Measurements from ENCODE around the gene TM4SF18. TPM values are rescaled to one million over a fixed set of nuclear protein-coding genes. Genes with fewer than 3 reads are reported as not detected.
A peak's percentile ranks its signal among the peaks of the same experiment; 100 is the strongest.

TM4SF18 gene
- total RNA-seq, 3 donors from 2014 or later: 7.2 to 43.8 (median 25.9) TPM

GRCh38 chr3:149332771-149333170 is 665 bp downstream of the TM4SF18 start:
- no peaks in the 10 kb centered on the region for H3K36me3 ChIP-seq
- H3K4me3 ChIP-seq: peak overlapping the region in 2 of 3 donors; percentile 21 to 52
- H3K27ac ChIP-seq: peak overlapping the region; percentile 56 to 68
- no peak for DNase-seq (ENCODE audit: low spot score in 2 of 2)
- TF ChIP-seq POLR2AphosphoS5 (IDR thresholded peaks at IDR 0.05): no peak
- no peak for TF ChIP-seq POLR2A (IDR thresholded peaks at IDR 0.05)
- TF ChIP-seq CTCF (IDR thresholded peaks at IDR 0.05): no peak
- H3K4me1 ChIP-seq: no peaks in the 10 kb centered on the region
- H3K27me3 ChIP-seq: no peaks in the 10 kb centered on the region
- H3K9me3 ChIP-seq: no peaks in the 10 kb centered on the region
- intact Hi-C loops (cut with DNase I; ENCODE audit: low total_unique reads): no loop called here

GRCh38 chr3:149332227-149332765 is 1.1 kb downstream of the TM4SF18 start:
- Histone ChIP-seq H3K4me3 (peak overlapping the region in 2 of 3 donors; percentile 21 to 52), H3K36me3 (no peaks in the 10 kb centered on the region), H3K4me1 (no peaks in the 10 kb centered on the region), H3K27ac (peak overlapping the region; percentile 56 to 68), H3K27me3 (no peaks in the 10 kb centered on the region), H3K9me3 (no peaks in the 10 kb centered on the region)
- intact Hi-C loops (cut with DNase I; ENCODE audit: low total_unique reads): no loop called here
- no peak for DNase-seq (ENCODE audit: low spot score in 2 of 2)
- TF ChIP-seq POLR2A (IDR thresholded peaks at IDR 0.05) (no peak), CTCF (IDR thresholded peaks at IDR 0.05) (no peak), POLR2AphosphoS5 (IDR thresholded peaks at IDR 0.05) (no peak)

- no peak for TF ChIP-seq CTCF (IDR thresholded peaks at IDR 0.05)
- no peak for TF ChIP-seq POLR2A (IDR thresholded peaks at IDR 0.05)
- TF ChIP-seq POLR2AphosphoS5 (IDR thresholded peaks at IDR 0.05): no peak
- Histone ChIP-seq H3K4me1 (no peaks in the 10 kb centered on the region), H3K9me3 (no peaks in the 10 kb centered on the region), H3K36me3 (no peaks in the 10 kb centered on the region), H3K27ac (no peak overlapping the region), H3K27me3 (no peaks in the 10 kb centered on the region), H3K4me3 (peak overlapping the region in 1 of 3 donors; percentile 29)
- no peak for DNase-seq (ENCODE audit: low spot score in 2 of 2)
- intact Hi-C loops (cut with DNase I; ENCODE audit: low total_unique reads): no loop called here
Measured at GRCh38 chr3:149331396-149331795, 2.0 kb downstream of the TM4SF18 start.

- H3K27ac ChIP-seq: no peak overlapping the region
- no peaks in the 10 kb centered on the region for H3K4me1 ChIP-seq
- DNase-seq (ENCODE audit: low spot score in 2 of 2): no peak
- intact Hi-C loops (cut with DNase I; ENCODE audit: low total_unique reads): no loop called here
- TF ChIP-seq CTCF (IDR thresholded peaks at IDR 0.05) (no peak), POLR2A (IDR thresholded peaks at IDR 0.05) (no peak), POLR2AphosphoS5 (IDR thresholded peaks at IDR 0.05) (no peak)
- H3K27me3 ChIP-seq: no peaks in the 10 kb centered on the region
- H3K4me3 ChIP-seq: no peak overlapping the region
- H3K36me3 ChIP-seq: no peaks in the 10 kb centered on the region
- H3K9me3 ChIP-seq: no peaks in the 10 kb centered on the region
Measured at GRCh38 chr3:149330609-149331331, 2.7 kb downstream of the TM4SF18 start.

GRCh38 chr3:149327156-149327555 is 6.3 kb downstream of the TM4SF18 start:
- Histone ChIP-seq H3K27ac (no peak overlapping the region), H3K36me3 (no peaks in the 10 kb centered on the region), H3K4me1 (no peaks in the 10 kb centered on the region), H3K4me3 (no peak overlapping the region), H3K9me3 (no peaks in the 10 kb centered on the region), H3K27me3 (no peaks in the 10 kb centered on the region)
- no peak for TF ChIP-seq CTCF (IDR thresholded peaks at IDR 0.05)
- no peak for TF ChIP-seq POLR2A (IDR thresholded peaks at IDR 0.05)
- no peak for TF ChIP-seq POLR2AphosphoS5 (IDR thresholded peaks at IDR 0.05)
- intact Hi-C loops (cut with DNase I; ENCODE audit: low total_unique reads): no loop called here
- no peak for DNase-seq (ENCODE audit: low spot score in 2 of 2)

All from breast epithelium (tissue), 4 donors.